ENCODE data around the gene CHRNG. TPM values are rescaled to one million over a fixed set of nuclear protein-coding genes. Genes with fewer than 3 reads are reported as not detected.

Gene CHRNG
- total and polyA plus RNA-seq, 2 donors (not counting 3 experiments of a cell fraction or from before 2014, with no cell fraction given): not detected

DNA sequence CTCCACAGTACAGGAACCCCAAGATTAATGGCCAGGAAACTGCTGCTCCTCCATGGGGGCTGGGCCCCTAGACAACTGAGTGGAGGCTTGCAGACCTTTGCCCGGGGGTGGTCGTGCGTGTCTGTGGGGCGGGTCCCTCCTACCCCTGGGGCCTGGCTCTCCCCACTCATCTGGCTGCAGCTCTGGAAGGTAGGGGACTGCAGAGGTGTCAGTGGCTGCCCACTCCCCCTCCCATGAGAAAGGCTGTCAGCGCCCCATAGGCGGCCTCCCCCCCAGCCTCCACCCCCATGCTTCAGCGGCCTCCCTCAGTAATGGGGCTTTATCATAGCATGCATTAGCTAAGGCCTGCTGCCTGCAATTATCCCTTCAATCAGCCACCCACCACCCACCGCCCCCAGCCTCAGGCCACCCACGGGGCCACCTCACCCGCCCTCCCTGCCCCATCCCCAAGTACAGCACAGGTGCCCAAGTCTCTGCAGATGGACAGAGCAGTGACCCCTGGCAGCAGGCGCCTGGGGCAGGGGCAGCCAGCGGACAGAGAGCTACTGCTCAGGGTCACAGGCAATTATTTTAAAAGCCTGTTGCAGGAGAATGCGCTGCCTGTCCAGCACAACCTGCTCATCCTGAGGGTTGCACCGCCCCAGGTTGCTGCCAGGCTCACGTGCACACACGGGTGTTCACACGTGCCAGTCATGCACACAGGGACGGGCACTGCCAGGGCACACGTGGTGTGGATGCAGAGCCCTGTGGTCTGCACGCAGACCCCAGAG, 42.8 kb upstream of the CHRNG start:
- Histone ChIP-seq H3K9me1 (replicated peaks; ENCODE audit: control insufficient read depth, extremely low read depth, insufficient read depth, low read length) (no peaks in the 10 kb centered on the region), H3K4me3 (replicated peaks in 1 of 3; ENCODE audit: insufficient read depth in 1 of 3, low read depth in 1 of 3, low read length in 3 of 3) (no peak overlapping the region), H4K20me1 (replicated peaks; ENCODE audit: control insufficient read depth, extremely low read depth, insufficient read depth, low read length) (no peaks in the 10 kb centered on the region), H3K27ac (ENCODE audit: insufficient read depth, low read depth, low read length) (no peak overlapping the region), H3K4me1 (ENCODE audit: control insufficient read depth, extremely low read depth, insufficient read depth, low read length) (no peaks in the 10 kb centered on the region), H3K9me3 (replicated peaks; ENCODE audit: control insufficient read depth, insufficient read depth, low read length) (no peaks in the 10 kb centered on the region), H2AFZ (ENCODE audit: low read depth, low read length) (no peak overlapping the region), H3K36me3 (ENCODE audit: control insufficient read depth in 2 of 2, extremely low read depth in 1 of 2, insufficient read depth in 2 of 2, low read length in 2 of 2) (no peaks in the 10 kb centered on the region), H3K4me2 (ENCODE audit: insufficient read depth, low read length) (no peak overlapping the region), H3K79me2 (ENCODE audit: control insufficient read depth, insufficient read depth, low read length) (no peaks in the 10 kb centered on the region), H3K27me3 (ENCODE audit: control insufficient read depth in 2 of 2, insufficient read depth in 2 of 2, low read length in 2 of 2) (peaks cover 0 to 3% of the 10 kb centered on the region in 2 experiments), H3K9ac (replicated peaks; ENCODE audit: extremely low read depth, insufficient read depth, low read length) (no peak overlapping the region)
- CTCF ChIA-PET: no interaction called here
- no TSS peak for BruUV-seq (replicated peaks)
- intact Hi-C loops (cut with micrococcal nuclease): no loop called here
- no peak for TF ChIP-seq JUN (IDR thresholded peaks at IDR 0.05; ENCODE audit: borderline replicate concordance, insufficient read depth, insufficient read length, low read depth)
- TF ChIP-seq MAX (IDR thresholded peaks at IDR 0.05; ENCODE audit: insufficient read depth, insufficient read length): no peak
- TF ChIP-seq POLR2AphosphoS5 (IDR thresholded peaks at IDR 0.05; ENCODE audit: insufficient read depth, low read depth, low read length): no peak
- no peak for TF ChIP-seq EZH2 (IDR thresholded peaks at IDR 0.05; ENCODE audit: borderline replicate concordance, low read depth, low read length, severe bottlenecking)
- no peak for FAIRE-seq
- DNase-seq (ENCODE audit: low read depth, low spot score): no peak
- dilution Hi-C loops (cut with MboI; ENCODE audit: extremely low pct_ligation_motif_present, low sequenced_read_pairs): no loop called here
- POLR2A ChIA-PET: no interaction called here

DNA sequence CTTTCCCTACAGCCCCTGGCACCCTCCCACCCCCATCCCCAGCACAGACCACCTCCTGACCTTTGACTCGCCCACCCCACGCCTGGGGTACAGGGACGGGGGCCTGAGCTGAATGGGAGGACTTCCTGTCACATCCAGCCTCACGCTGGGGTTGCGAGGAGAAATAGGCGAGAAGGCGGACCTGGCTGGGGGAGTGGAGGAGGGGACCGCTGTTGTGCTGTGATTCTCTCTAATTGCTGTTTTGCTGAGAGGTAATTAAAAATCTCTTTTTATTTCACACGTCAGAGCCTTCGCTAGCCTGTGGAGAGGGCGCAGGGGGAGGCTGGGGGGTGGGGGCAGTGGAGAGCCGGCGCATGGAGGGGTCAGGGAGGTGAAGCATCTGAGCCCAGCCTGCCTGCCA, 42.1 kb upstream of the CHRNG start:
- TF ChIP-seq, protein P1, sequence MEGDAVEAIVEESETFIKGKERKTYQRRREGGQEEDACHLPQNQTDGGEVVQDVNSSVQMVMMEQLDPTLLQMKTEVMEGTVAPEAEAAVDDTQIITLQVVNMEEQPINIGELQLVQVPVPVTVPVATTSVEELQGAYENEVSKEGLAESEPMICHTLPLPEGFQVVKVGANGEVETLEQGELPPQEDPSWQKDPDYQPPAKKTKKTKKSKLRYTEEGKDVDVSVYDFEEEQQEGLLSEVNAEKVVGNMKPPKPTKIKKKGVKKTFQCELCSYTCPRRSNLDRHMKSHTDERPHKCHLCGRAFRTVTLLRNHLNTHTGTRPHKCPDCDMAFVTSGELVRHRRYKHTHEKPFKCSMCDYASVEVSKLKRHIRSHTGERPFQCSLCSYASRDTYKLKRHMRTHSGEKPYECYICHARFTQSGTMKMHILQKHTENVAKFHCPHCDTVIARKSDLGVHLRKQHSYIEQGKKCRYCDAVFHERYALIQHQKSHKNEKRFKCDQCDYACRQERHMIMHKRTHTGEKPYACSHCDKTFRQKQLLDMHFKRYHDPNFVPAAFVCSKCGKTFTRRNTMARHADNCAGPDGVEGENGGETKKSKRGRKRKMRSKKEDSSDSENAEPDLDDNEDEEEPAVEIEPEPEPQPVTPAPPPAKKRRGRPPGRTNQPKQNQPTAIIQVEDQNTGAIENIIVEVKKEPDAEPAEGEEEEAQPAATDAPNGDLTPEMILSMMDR (IDR thresholded peaks at IDR 0.05; ENCODE audit: extremely low read depth in 1 of 2, insufficient read depth in 1 of 2, low read depth in 1 of 2, low read length in 2 of 2): no peak
- TF ChIP-seq MYC (IDR thresholded peaks at IDR 0.05; ENCODE audit: low read depth, low read length): no peak
- TF ChIP-seq GATA2 (IDR thresholded peaks at IDR 0.05; ENCODE audit: insufficient read depth, insufficient read length, low read depth, low read length): no peak
- TF ChIP-seq FOS (IDR thresholded peaks at IDR 0.05; ENCODE audit: borderline replicate concordance, insufficient read depth, low read length): no peak
- no peak for TF ChIP-seq POLR2A (IDR thresholded peaks at IDR 0.05; ENCODE audit: low read depth, low read length)
- no peak for TF ChIP-seq JUN (IDR thresholded peaks at IDR 0.05; ENCODE audit: borderline replicate concordance, insufficient read depth, insufficient read length, low read depth)
- no peak for TF ChIP-seq MAX (IDR thresholded peaks at IDR 0.05; ENCODE audit: insufficient read depth, insufficient read length)
- TF ChIP-seq POLR2AphosphoS5 (IDR thresholded peaks at IDR 0.05; ENCODE audit: insufficient read depth, low read depth, low read length): no peak
- no peak for TF ChIP-seq EZH2 (IDR thresholded peaks at IDR 0.05; ENCODE audit: borderline replicate concordance, low read depth, low read length, severe bottlenecking)
- ChIA-PET POLR2A (no interaction called here), CTCF (no interaction called here)
- DNase-seq (ENCODE audit: low read depth, low spot score) (no peak), FAIRE-seq (no peak)
- no peaks in the 10 kb centered on the region for H3K4me1 ChIP-seq (ENCODE audit: control insufficient read depth, extremely low read depth, insufficient read depth, low read length)
- H3K27me3 ChIP-seq (ENCODE audit: control insufficient read depth in 2 of 2, insufficient read depth in 2 of 2, low read length in 2 of 2): peaks cover 3 to 4% of the 10 kb centered on the region in 2 experiments
- BruUV-seq (replicated peaks): no TSS peak
- H3K9me1 ChIP-seq (replicated peaks; ENCODE audit: control insufficient read depth, extremely low read depth, insufficient read depth, low read length): no peaks in the 10 kb centered on the region
- H3K4me3 ChIP-seq (replicated peaks in 1 of 3; ENCODE audit: insufficient read depth in 1 of 3, low read depth in 1 of 3, low read length in 3 of 3): no peak overlapping the region
- H2AFZ ChIP-seq (ENCODE audit: low read depth, low read length): no peak overlapping the region
- intact Hi-C loops (cut with micrococcal nuclease) (no loop called here), dilution Hi-C loops (cut with MboI; ENCODE audit: extremely low pct_ligation_motif_present, low sequenced_read_pairs) (no loop called here)
- no peaks in the 10 kb centered on the region for H3K36me3 ChIP-seq (ENCODE audit: control insufficient read depth in 2 of 2, extremely low read depth in 1 of 2, insufficient read depth in 2 of 2, low read length in 2 of 2)
- H3K9ac ChIP-seq (replicated peaks; ENCODE audit: extremely low read depth, insufficient read depth, low read length): no peak overlapping the region
- no peak overlapping the region for H3K27ac ChIP-seq (ENCODE audit: insufficient read depth, low read depth, low read length)
- no peaks in the 10 kb centered on the region for H3K9me3 ChIP-seq (replicated peaks; ENCODE audit: control insufficient read depth, insufficient read depth, low read length)
- no peak overlapping the region for H3K4me2 ChIP-seq (ENCODE audit: insufficient read depth, low read length)
- H4K20me1 ChIP-seq (replicated peaks; ENCODE audit: control insufficient read depth, extremely low read depth, insufficient read depth, low read length): no peaks in the 10 kb centered on the region
- no peaks in the 10 kb centered on the region for H3K79me2 ChIP-seq (ENCODE audit: control insufficient read depth, insufficient read depth, low read length)

Data from endothelial cell of umbilical vein (primary cell).